ENCODE measurements around the gene LRRC23. TPM values are rescaled to one million over a fixed set of nuclear protein-coding genes. Genes with fewer than 3 reads are reported as not detected.

LRRC23 gene
- total and polyA plus RNA-seq, 8 donors = 5.3 to 20.4 (median 9.0) TPM; not detected in 1

DNA sequence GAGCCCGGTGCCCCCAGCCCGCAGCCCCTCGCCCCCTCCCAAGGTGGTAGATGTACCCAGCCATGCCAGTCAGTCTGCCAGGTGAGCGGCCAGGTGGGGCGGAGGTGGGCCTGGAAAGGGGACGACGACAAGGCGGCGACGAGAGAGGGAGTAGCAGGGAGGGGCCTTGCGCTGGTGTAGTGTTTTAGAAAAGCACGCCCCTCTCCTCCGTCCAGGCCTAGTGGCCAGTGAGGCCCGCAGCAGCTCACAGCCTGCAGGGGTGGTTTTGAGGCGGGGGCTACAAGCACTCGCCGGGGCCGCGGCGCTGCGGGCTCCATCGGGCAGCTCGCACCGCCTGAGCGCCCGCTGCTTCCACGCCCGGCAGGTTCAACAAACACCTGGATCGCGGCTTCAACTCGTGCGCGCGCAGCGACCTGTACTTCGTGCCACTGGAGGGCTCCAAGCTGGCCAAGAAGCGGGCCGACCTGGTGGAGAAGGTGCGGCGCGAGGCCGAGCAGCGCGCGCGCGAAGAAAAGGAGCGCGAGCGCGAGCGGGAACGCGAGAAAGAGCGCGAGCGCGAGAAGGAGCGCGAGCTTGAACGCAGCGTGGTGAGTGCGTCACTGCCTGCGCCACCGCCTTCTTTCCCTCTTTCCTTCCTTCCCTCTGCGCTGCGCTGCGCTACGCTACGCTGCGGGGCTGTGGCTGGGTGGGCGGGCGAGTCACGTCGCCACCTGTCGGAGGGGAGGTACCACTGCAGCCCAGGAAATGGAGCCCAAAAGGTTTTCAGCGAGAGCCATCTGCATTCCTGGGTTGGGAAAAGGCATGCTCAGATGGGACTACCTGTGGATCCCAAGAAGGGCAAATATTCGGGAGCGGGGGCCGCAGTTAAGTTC, 33.1 kb downstream of the LRRC23 start:
- DNase-seq = peak; percentile 95 to 98
- intact Hi-C loops (cut with DNase I; ENCODE audit: low total_unique reads) = no loop called here
- Histone ChIP-seq H3K4me3 (peak overlapping the region; percentile 56 to 72 (median 62)), H3K36me3 (peaks cover 33 to 72% (median 66%) of the 10 kb centered on the region in 4 donors), H3K27ac (peak overlapping the region; percentile 91 to 98 (median 92)), H3K4me1 (peaks cover 31 to 90% (median 65%) of the 10 kb centered on the region in 4 donors), H3K27me3 (no peaks in the 10 kb centered on the region), H3K9me3 (no peaks in the 10 kb centered on the region)
- TF ChIP-seq EP300 (IDR thresholded peaks at IDR 0.05) (no peak), POLR2AphosphoS5 (IDR thresholded peaks at IDR 0.05) (peak; percentile 95 to 100 (median 99)), POLR2A (IDR thresholded peaks at IDR 0.05) (peak in 2 of 4 donors; percentile 45 to 61)
- TF ChIP-seq, protein P1, sequence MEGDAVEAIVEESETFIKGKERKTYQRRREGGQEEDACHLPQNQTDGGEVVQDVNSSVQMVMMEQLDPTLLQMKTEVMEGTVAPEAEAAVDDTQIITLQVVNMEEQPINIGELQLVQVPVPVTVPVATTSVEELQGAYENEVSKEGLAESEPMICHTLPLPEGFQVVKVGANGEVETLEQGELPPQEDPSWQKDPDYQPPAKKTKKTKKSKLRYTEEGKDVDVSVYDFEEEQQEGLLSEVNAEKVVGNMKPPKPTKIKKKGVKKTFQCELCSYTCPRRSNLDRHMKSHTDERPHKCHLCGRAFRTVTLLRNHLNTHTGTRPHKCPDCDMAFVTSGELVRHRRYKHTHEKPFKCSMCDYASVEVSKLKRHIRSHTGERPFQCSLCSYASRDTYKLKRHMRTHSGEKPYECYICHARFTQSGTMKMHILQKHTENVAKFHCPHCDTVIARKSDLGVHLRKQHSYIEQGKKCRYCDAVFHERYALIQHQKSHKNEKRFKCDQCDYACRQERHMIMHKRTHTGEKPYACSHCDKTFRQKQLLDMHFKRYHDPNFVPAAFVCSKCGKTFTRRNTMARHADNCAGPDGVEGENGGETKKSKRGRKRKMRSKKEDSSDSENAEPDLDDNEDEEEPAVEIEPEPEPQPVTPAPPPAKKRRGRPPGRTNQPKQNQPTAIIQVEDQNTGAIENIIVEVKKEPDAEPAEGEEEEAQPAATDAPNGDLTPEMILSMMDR (IDR thresholded peaks at IDR 0.05) = peak in 6 of 7 experiments; percentile 19 to 98 (median 96)
- 0 to 1% (median 1%) methylated on average over 29 to 80 of the region's 80 CpGs for WGBS, 5 donors

DNA sequence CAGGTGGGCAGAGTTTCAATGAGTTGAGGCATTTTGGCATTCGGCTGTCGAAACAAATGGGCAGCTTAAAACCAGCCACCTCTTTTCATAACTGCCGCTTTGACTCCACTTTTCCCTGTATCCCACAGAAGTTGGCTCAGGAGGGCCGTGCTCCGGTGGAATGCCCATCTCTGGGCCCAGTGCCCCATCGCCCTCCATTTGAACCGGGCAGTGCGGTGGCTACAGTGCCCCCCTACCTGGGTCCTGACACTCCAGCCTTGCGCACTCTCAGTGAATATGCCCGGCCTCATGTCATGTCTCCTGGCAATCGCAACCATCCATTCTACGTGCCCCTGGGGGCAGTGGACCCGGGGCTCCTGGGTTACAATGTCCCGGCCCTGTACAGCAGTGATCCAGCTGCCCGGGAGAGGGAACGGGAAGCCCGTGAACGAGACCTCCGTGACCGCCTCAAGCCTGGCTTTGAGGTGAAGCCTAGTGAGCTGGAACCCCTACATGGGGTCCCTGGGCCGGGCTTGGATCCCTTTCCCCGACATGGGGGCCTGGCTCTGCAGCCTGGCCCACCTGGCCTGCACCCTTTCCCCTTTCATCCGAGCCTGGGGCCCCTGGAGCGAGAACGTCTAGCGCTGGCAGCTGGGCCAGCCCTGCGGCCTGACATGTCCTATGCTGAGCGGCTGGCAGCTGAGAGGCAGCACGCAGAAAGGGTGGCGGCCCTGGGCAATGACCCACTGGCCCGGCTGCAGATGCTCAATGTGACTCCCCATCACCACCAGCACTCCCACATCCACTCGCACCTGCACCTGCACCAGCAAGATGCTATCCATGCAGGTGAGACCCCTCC, 34.0 kb downstream of the LRRC23 start:
- Histone ChIP-seq H3K4me3 (peak overlapping the region in 3 of 4 donors; percentile 56 to 72 (median 63)), H3K27ac (peak overlapping the region; percentile 91 to 98 (median 92)), H3K4me1 (peaks cover 31 to 89% (median 66%) of the 10 kb centered on the region in 4 donors), H3K36me3 (peaks cover 33 to 67% (median 59%) of the 10 kb centered on the region in 4 donors), H3K27me3 (no peaks in the 10 kb centered on the region), H3K9me3 (no peaks in the 10 kb centered on the region)
- peak in 1 of 2 donors; percentile 43 for DNase-seq
- WGBS, 5 donors = 80 to 86% (median 81%) methylated on average over 30 to 32 of the region's 32 CpGs
- intact Hi-C loops (cut with DNase I; ENCODE audit: low total_unique reads) = no loop called here
- peak in 2 of 3 donors; percentile 16 to 20 for TF ChIP-seq POLR2AphosphoS5 (IDR thresholded peaks at IDR 0.05)
- TF ChIP-seq EP300 (IDR thresholded peaks at IDR 0.05) = no peak
- TF ChIP-seq, protein P1 (IDR thresholded peaks at IDR 0.05) = no peak

DNA sequence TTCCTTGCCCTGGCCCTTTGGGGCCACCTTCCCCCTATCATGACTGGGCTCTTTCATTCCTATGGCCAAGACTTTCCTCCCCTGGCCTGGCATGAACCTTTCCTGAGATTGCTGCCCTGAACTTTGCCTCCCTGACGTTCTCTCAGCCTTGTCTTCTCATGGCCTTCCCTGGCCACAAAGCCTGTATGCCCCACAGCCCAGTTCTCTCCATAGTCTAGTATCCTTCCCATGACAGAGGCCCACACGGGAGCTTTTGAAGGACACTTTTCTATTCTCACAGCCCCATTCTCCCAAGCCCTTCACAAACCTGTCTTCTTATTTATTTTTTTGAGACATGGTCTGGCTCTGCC, 34.5 kb downstream of the LRRC23 start:
- Histone ChIP-seq H3K4me1 (peaks cover 30 to 85% (median 64%) of the 10 kb centered on the region in 4 donors), H3K4me3 (no peak overlapping the region), H3K27ac (peak overlapping the region in 2 of 5 donors; percentile 97 to 98), H3K27me3 (no peaks in the 10 kb centered on the region), H3K36me3 (peaks cover 30 to 61% (median 53%) of the 10 kb centered on the region in 4 donors), H3K9me3 (no peaks in the 10 kb centered on the region)
- 67 to 76% (median 72%) methylated on average over 2 of the region's 2 CpGs for WGBS, 5 donors
- no peak for DNase-seq
- no peak for TF ChIP-seq POLR2A (IDR thresholded peaks at IDR 0.05)
- no peak for TF ChIP-seq POLR2AphosphoS5 (IDR thresholded peaks at IDR 0.05)
- TF ChIP-seq EP300 (IDR thresholded peaks at IDR 0.05) = no peak
- TF ChIP-seq, protein P1 (IDR thresholded peaks at IDR 0.05) = no peak
- intact Hi-C loops (cut with DNase I; ENCODE audit: low total_unique reads) = no loop called here

DNA sequence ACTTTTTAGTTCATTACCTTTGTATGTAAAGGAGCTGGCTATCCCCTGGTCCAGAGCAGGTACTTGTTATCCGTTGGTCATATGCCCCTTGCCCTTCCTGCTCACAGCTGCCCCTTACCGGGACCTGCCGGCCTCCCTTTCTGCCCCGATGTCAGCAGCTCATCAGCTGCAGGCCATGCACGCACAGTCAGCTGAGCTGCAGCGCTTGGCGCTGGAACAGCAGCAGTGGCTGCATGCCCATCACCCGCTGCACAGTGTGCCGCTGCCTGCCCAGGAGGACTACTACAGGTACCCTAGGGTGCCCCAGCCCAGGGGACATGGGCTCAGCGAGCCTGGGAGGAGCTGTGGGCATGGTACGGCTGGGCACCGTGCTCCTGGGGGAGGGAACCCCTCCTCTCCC, 36.6 kb downstream of the LRRC23 start:
- no peaks in the 10 kb centered on the region for H3K9me3 ChIP-seq
- no peak for TF ChIP-seq EP300 (IDR thresholded peaks at IDR 0.05)
- TF ChIP-seq POLR2AphosphoS5 (IDR thresholded peaks at IDR 0.05) = peak in 1 of 3 donors; percentile 15
- H3K27me3 ChIP-seq = no peaks in the 10 kb centered on the region
- peaks cover 13 to 50% (median 40%) of the 10 kb centered on the region in 4 donors for H3K36me3 ChIP-seq
- peaks cover 48 to 85% (median 75%) of the 10 kb centered on the region in 4 donors for H3K4me1 ChIP-seq
- intact Hi-C loops (cut with DNase I; ENCODE audit: low total_unique reads) = loop anchor here (10.0 kb wide), 1 partner anchor 174 kb away; no protein-coding TSS in a partner anchor
- 71 to 84% (median 83%) methylated on average over 7 to 12 of the region's 12 CpGs for WGBS, 5 donors
- H3K27ac ChIP-seq = peak overlapping the region in 3 of 5 donors; percentile 97 to 99 (median 97)
- H3K4me3 ChIP-seq = no peak overlapping the region
- DNase-seq = peak in 1 of 2 donors; percentile 45
